HG03066 (cell line): Measurements from ENCODE around the gene ACAD11.

Source experiments
- ATAC-seq: cut with Tn5 transposase; IDR thresholded peaks from one replicate; pipeline ENCODE4 v1.9.1; 2021; ENCODE audit warnings: low read depth; ENCODE audit not compliant: unreplicated experiment

The ACAD11 gene

GRCh38 chr3:132659365-132660051 is at the start of gene ACAD11:
Gene ACAD11, minus strand, starts transcription at chr3:132659809. Its CDS starts 58 bp downstream, at chr3:132659751.
- ATAC-seq, result peak; percentile 59

DNA sequence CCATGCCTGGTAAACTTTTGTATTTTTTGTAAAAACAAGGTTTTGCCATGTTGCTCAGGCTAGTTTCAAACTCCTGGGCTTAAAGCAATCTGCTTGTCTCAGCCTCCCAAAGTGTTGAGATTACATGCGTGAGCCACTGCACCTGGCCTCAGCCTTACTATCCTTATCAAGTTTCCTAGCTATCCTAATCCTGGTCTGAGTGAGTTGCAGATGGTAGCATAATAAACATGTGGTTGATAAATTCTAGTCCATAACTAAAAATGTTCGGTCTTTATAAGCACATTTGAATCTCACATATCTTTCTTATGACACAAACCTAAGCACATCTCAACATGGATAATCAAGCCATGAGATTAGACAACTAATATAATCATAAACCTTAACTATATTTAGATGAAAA is 44.1 kb upstream of the ACAD11 start:
- ATAC-seq, result no peak

DNA sequence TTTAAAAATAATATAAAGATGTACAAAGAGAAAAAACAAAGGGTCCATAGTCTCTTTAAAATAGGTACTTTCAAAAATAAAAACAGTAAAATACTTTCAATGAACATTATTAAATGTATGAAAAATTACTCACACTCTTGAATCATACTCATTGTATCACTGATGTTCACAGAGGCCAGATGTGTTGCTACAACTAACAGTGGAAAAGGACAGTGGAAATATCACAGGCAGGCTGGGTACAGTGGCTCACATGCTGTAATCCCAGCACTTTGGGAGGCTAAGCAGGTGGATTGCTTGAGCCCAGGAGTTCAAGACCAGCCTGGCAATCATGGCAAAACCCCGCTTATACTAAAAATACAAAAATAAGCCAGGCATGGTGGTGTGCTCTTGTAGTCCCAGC is 35.8 kb upstream of the ACAD11 start:
- no peak for ATAC-seq

- ATAC-seq, result no peak
These were observed 35.4 kb upstream of the ACAD11 start for GRCh38 chr3:132694991-132695390.

GRCh38 chr3:132690040-132690439 is 30.4 kb upstream of the ACAD11 start:
- no peak for ATAC-seq

GRCh38 chr3:132682201-132682600 is 22.6 kb upstream of the ACAD11 start:
- no peak for ATAC-seq

GRCh38 chr3:132681421-132681820 is 21.8 kb upstream of the ACAD11 start:
- ATAC-seq, result no peak

DNA sequence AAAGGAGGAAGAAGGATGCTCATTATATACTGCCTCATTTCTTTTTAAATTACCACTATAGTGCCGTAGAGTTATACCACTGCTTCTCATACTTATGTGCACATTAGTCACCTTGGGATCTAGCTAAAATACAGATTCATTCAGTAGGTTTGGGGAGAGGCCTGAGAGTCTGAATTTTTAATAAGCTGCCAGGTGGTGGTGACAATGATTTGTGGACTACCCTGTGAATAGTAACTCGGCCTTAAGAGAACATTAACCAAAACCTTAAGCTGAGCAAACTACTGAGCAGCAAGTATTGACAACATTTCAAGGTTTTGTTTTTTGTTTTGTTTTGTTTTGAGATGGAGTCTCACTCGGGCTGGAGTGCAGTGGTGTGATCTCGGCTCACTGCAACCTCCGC is 20.3 kb upstream of the ACAD11 start:
- ATAC-seq, result no peak

GRCh38 chr3:132675408-132675807 is 15.8 kb upstream of the ACAD11 start:
- no peak for ATAC-seq

DNA sequence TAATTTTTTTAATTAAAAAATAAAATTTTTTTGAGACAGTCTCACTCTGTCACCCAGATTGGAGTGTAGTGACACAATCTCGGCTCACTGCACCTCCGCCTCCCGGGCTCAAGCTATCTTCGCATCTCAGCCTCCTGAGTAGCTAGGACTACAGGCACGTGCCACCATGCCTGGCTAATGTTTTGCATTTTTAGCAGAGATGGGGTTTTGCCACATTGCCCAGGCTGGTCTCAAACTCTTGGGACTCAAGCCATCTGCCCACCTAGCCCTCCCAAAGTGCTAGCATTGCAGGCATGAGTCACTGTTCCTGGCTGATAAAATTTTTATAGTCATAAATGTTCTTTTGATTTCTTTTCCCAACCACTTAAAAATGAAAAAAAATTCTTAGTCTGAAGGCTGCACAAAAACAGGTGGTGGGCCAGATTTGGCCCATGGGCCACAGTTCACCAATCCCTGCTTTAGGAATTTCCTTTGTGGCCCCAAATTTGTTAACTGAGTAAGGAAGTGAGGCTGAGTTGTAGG is 9.7 kb upstream of the ACAD11 start:
- no peak for ATAC-seq

DNA sequence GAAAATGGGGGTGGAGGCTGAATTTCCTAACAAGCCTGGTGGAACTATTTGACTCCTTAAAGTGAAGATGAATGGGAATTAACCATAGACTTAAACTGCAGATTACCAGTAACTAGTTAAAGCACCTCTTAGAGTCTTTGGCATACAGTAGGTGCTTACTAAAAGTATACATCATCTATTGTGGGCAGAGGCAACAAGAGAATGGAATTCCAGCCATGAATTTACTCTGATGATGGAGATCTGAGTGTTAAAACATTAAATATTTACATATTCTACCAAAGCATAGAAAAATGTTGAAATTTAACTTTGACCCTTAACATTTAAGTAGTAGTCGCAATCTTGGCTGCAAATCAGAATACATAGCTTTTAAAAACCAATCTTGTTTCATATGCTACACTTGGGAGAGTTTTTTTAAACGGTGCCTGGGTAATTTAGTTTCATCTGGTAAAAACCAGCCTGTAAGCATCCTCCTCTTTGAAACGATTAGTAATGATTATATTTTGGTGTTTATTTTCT is 5.7 kb upstream of the ACAD11 start:
- ATAC-seq, result no peak

DNA sequence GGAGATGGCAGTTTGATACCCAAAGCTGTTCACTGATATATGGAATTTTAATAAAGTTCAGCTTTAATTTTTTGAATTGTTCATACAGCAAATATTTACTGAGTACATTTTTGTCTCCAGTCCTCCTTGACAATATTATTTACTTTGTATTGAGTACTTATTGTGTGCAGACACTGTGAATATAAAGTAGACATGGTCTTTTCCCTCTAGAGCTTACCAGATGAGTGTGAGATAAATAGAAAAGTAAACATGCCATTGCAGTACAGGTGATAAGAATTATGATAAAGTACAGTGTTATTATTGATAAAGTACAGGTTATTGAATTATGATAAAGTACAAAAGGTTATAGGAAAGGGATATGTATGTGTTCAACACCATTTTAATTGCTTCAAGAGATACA is 2.6 kb upstream of the ACAD11 start:
- ATAC-seq, result no peak

DNA sequence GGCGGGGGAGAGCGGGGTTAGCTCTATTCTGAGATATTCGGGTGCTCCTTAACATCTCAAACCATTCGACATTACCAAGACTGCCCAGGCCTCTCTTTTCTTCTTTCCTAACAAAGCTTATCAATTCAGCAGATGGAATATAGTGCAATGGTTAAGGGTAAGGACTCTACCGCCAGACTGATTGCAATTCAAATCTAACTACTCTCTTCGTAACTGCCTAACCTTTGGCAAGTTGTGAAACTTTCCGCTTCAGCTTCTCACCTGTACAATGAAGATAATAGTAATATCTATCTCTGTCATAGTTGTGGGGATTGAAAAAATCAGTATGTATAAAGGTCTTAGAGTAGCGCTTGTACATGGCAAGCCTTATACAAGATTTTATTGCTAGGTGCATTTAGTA is 1.5 kb upstream of the ACAD11 start:
- ATAC-seq, result no peak

DNA sequence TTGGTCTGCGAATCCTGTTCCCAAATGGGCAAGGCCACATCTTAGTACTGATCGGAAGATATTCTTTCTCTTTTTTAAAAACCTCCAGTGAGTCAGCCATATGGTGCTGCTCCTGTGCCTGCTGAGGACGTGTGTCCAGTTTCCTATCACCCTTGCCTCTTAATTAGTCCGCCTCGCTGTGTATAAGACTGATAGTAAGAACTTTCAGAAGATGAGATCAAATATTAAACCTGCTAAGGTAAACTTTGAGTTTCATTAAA is 1.1 kb upstream of the ACAD11 start:
- ATAC-seq, result peak; percentile 1

DNA sequence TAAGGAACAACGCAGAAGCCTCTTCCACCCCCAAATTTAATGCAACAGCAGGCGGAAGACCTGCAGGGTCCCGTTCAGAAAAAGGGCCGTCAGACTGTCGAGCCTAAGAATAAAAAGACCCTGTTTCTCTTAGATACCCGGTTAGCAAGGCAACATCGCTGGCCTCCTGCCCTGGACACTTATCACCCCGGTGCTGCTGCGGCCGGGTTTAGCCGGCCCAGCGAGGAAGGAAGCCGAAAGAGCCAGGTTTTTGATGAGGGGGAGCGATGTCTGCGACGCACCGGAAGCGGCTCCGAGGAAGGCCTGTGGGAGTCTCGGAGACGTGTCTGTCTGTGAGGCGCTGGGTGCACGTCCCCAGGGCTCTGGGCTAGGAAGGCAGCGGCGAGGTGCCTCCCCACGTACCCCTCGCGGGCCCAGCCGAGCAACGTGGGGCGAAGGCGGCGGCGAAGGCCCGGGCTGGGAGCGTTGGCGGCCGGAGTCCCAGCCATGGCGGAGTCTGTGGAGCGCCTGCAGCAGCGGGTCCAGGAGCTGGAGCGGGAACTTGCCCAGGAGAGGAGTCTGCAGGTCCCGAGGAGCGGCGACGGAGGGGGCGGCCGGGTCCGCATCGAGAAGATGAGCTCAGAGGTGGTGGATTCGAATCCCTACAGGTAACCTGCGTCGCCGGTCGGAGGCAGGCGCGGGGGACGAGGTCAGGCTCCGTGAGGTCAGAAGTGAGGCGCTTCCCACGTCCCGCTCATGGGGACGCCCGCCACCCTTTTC is 622 bp upstream of the ACAD11 start, which contains the start of gene UBA5:
UBA5 (plus strand) TSS at position 278 of the 759 bp plus-strand sequence; CDS start at position 487, 209 bp downstream.
- ATAC-seq, result peak; percentile 65

DNA sequence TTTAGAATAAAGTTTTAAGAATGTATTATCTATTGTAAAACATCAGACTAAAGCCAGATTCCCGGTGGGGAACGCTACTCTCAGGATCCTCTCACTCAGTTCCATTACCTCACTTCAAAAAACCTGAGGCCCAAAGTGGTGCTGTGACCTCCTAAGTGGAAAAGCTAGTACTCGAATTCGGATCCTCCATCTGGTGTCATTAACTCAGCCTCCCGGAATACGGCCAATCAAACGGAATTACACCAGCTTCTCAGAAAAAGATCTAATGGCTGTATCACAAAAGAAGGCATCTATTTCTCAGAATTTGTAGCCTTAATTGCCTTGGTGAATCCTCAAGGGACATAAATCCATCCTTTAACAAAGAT is 627 bp downstream of the ACAD11 start:
- no peak for ATAC-seq

DNA sequence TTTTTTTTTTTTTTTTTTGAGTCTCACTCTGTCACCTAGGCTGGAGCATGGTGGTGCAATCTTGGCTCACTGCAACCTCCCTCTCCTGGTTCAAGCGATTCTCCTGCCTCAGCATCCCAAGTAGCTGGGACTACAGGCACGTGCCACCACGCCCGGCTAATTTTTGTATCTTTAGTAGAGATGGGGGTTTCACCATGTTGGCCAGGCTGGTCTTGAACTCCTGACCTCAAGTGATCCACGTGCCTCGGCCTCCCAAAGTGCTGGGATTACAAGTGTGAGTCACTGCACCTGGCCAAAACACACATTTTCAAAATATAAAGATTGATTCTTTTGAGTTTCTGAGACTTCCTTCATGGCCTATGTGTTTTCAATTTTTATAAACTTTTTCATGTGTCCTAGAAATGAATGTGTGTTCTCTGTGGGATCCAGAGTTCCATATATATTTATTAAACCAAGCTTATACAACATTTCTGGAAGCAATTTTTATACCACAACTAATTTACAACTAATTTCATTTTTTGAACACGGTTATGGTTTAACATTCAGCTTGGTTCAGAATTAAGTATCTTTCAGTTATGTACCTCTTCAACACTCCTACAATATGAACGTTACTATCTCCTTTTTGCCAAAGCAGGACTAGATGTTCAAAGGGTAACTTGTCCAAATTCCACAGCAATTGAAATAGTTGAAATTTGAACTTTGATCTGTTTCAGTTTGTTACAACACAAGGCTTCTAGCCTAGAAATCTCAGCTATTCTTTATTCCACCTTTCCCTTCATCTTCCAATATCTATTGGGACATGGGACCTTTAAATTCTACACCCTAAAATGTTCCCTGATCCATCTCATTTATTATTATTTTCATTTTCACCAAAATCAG is 1.5 kb downstream of the ACAD11 start:
- no peak for ATAC-seq

- ATAC-seq, result no peak
These were observed 4.1 kb downstream of the ACAD11 start for GRCh38 chr3:132655471-132655870.

DNA sequence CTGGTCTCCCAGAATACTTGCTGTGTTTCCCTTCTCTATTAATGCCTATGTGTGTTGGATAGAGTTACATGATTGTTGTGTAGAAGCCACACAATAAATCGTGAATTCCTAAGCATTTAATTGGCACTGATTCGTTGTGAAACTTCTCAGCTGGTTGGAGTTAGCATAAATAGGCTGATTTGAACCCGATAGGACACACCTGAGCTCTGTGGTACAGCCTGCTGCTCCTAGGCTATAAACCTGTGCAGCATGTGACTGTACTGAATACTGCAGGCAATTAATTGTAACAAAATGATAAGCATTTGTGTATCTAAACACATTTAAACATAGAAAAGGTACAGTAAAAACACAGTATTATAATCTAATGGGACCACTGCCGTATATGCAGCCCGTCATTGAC is 4.9 kb downstream of the ACAD11 start:
- no peak for ATAC-seq

GRCh38 chr3:132654190-132654589 is 5.4 kb downstream of the ACAD11 start:
- ATAC-seq, result no peak
